NT2/D1 (cell line): ENCODE results near the gene CEP85L.

Experiments
- YY1 ChIP-seq: IDR thresholded peaks from 2 replicates; pipeline ENCODE4 v1.6.1; 2011; ENCODE audit not compliant: insufficient read length, insufficient read depth
- ZNF274 ChIP-seq: IDR thresholded peaks from 2 replicates; pipeline ENCODE4 v1.6.1; 2011; ENCODE audit warnings: mild to moderate bottlenecking, low read depth, low read length

GRCh38 chr6:118535176-118535844, 116.1 kb downstream of the CEP85L start:
- TF ChIP-seq YY1: no peak
- no peak for TF ChIP-seq ZNF274
